ENCODE data around the gene C9orf72. TPM values are rescaled to one million over a fixed set of nuclear protein-coding genes. Genes with fewer than 3 reads are reported as not detected.
"Not testable (repeated sequence)": the region's sequence is repeated elsewhere in the genome, so short reads cannot be mapped to it uniquely, and the experiment has no call there.

The C9orf72 gene
- total RNA-seq, 1 experiment from 2014 or later: 5.8 TPM

- DNase-seq (ENCODE audit: low read depth): no peak
These were observed 58.7 kb downstream of the C9orf72 start for GRCh38 chr9:27514551-27514950.

DNA sequence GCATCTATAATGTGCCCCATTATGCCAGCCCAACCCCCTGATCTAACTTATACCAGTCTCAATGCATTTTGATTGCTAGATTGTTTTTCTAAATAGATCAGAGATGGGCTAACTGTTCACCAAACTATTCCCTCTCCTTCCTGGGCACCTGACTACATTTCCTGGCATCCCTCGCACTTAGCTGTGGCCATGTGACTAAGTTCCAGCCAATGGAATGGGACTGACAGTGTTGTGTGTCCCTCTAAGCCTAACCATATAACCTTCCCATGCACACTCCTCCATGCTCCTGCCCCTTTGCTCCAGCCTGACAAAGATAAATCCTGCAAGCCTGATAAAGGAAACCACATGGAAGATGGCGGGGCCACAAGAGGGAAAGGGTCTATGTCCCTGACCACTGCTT lies 61.5 kb downstream of the C9orf72 start:
- no peak for DNase-seq (ENCODE audit: low read depth)

GRCh38 chr9:27510780-27511179 lies 62.5 kb downstream of the C9orf72 start:
- peak; percentile 15 for DNase-seq (ENCODE audit: low read depth)

GRCh38 chr9:27506981-27507380 lies 66.3 kb downstream of the C9orf72 start:
- DNase-seq (ENCODE audit: low read depth): no peak

DNA sequence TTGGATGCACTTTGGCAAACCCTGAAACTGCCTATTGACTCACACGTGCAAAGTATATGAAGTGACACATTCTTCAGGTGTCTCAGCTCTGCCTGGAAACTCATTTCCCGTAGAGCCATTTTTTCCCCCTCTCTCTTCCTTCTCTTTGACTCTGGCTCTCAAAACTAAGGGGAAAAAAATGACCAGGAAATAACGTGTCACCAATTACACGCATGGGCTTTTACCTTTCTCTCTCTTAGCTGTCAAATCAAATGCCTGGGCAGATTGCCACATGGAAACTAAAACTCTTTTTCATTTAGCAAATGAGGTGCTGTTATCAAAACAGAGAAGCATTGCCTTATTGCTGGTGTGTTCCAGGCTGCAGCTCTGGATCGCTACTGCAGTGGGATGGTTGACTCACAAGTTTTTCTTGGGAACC lies 67.5 kb downstream of the C9orf72 start:
- peak; percentile 68 for DNase-seq (ENCODE audit: low read depth)

GRCh38 chr9:27504259-27504658 lies 69.0 kb downstream of the C9orf72 start:
- DNase-seq (ENCODE audit: low read depth): no peak

GRCh38 chr9:27503623-27504022 lies 69.7 kb downstream of the C9orf72 start:
- no peak for DNase-seq (ENCODE audit: low read depth)

GRCh38 chr9:27500902-27501301 lies 72.4 kb downstream of the C9orf72 start:
- not testable (repeated sequence) for DNase-seq (ENCODE audit: low read depth)

DNA sequence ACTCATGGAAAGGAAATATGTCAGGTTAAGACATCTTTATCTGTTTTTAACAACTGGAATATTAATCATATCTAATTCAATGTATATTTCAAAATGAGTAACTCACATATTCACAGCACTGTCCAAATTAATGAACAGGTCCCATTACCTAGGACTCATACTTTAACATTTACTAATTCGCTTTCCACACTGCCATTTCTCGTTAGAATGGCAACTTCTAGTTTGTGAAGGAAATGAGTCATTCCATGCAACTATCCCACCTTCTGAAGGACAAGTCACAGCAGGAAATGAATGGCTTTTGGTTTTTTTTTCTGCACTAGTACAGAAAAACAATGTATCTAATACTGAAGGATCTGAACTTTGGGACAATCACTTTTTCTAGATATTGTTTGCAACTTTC lies 73.8 kb downstream of the C9orf72 start:
- peak; percentile 82 for DNase-seq (ENCODE audit: low read depth)

DNA sequence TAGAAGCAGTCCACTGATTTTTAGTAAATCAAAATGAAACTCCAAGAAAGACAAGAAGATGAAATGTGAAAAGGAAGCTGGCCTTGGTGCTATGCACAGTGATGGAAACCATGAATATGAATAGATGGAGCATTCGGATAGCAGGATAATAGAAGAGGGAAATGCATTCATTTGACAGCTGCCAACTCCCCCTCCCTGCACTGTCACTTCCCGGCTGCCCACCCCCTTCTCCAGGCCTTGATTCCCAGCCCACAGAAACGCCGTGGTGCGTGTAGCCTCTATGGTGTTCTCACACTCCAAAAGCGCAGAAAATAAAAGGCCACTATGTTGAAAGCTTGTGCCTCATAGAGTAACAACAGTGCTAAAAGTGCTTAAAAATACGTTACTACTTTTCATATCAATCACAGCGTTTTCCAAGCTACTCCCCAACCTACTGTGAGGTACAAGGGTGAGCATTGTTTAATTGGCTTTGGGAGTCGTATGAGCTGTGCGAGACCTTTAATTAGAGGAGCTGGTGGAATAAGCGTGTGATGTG lies 75.3 kb downstream of the C9orf72 start:
- no peak for DNase-seq (ENCODE audit: low read depth)

Other genes with a start within 250 kb of the C9orf72 start
- gene IFNK, start 49.2 kb downstream of the C9orf72 start, total RNA-seq (2014; rRNA removed; shearing (Covaris generic)): not detected in 2 replicates
- gene MOB3B, start 43.7 kb downstream of the C9orf72 start, total RNA-seq (2014; rRNA removed; shearing (Covaris generic)): 0.15 and 0.25 TPM in 2 replicates